Medulla oblongata (tissue), 1 donor: ENCODE data around the gene KLK8.

Source experiments
- DNase-seq: peaks from one replicate; pipeline ENCODE4 v3.0.0-alpha.2; 2015; ENCODE audit errors: extremely low spot score

Gene KLK8

GRCh38 chr19:50947123-50947522 lies 54.3 kb downstream of the KLK8 start:
- DNase-seq = no peak
